Activated naive CD4-positive, alpha-beta T cell treated with anti-CD3 and anti-CD28 coated beads for 36 hours (primary cell): ENCODE results near the gene ATP23. TPM values are rescaled to one million over a fixed set of nuclear protein-coding genes. Genes with fewer than 3 reads are reported as not detected.

Experiments used
- CTCF ChIA-PET: fragments of 350-600 bp; sonication (Branson Sonifier 250); formaldehyde crosslinking; loops from one replicate; lab custom pipeline; 2021; ENCODE audit warnings: antibody characterized with exemption; lab: Charles Lee
- DNase-seq: peaks from one replicate; pipeline ENCODE4 v3.0.0-alpha.2; 2020
- H3K27ac Mint-ChIP-seq: one replicate; pipeline ENCODE4 v1.8.0; 2021; ENCODE audit warnings: mild to moderate bottlenecking, mixed read lengths
- H3K27me3 Mint-ChIP-seq: one replicate; pipeline ENCODE4 v1.8.0; 2021; ENCODE audit warnings: low read depth, mixed read lengths
- H3K36me3 Mint-ChIP-seq: one replicate; pipeline ENCODE4 v1.8.0; 2021; ENCODE audit warnings: low read depth, mixed read lengths
- H3K4me1 Mint-ChIP-seq: one replicate; pipeline ENCODE4 v1.8.0; 2021; ENCODE audit warnings: low read depth, mixed read lengths
- H3K4me3 Mint-ChIP-seq: one replicate; pipeline ENCODE4 v1.8.0; 2021; ENCODE audit warnings: mild to moderate bottlenecking, moderate library complexity, mixed read lengths
- H3K9me3 Mint-ChIP-seq: one replicate; pipeline ENCODE4 v1.8.0; 2021; ENCODE audit warnings: mixed read lengths
- intact Hi-C: fragments of 100-400 bp; cut with micrococcal nuclease; formaldehyde crosslinking; loops from one replicate; pipeline ENCODE4 v1.15.1; 2023
- total RNA-seq, 2 experiments: library from RNA; stranded (reverse); gene quantifications; one replicate each; pipeline ENCODE4 v1.2.3, GENCODE V29; 2021

The ATP23 gene
- total RNA-seq, 2 experiments from 2014 or later, result 11.3 to 11.9 TPM

GRCh38 chr12:57985685-57986084 is 44.3 kb downstream of the ATP23 start:
- intact Hi-C loops, result no loop called here

GRCh38 chr12:57989838-57990237 is 48.5 kb downstream of the ATP23 start:
- DNase-seq, result no peak
- intact Hi-C loops, result no loop called here
- Mint-ChIP-seq H3K27me3 (no peaks in the 10 kb centered on the region), H3K9me3 (peaks cover 4% of the 10 kb centered on the region), H3K36me3 (no peaks in the 10 kb centered on the region), H3K4me1 (no peaks in the 10 kb centered on the region), H3K4me3 (no peak overlapping the region), H3K27ac (no peak overlapping the region)
- CTCF ChIA-PET, result interaction anchor here (0.5 kb wide), 1 partner anchor 1411 kb away, joined by 3 read pairs; no protein-coding TSS in a partner anchor

More at GRCh38 chr12:57985685-57986084, 44.3 kb downstream of the ATP23 start:
- H3K36me3 Mint-ChIP-seq, result no peaks in the 10 kb centered on the region
- DNase-seq, result no peak
- no peaks in the 10 kb centered on the region for H3K4me1 Mint-ChIP-seq
- no peaks in the 10 kb centered on the region for H3K9me3 Mint-ChIP-seq
- CTCF ChIA-PET, result no interaction called here
- peaks cover 2% of the 10 kb centered on the region for H3K27me3 Mint-ChIP-seq
- H3K4me3 Mint-ChIP-seq, result no peak overlapping the region
- H3K27ac Mint-ChIP-seq, result no peak overlapping the region

GRCh38 chr12:57990241-57990883 is 49.0 kb downstream of the ATP23 start:
- H3K4me3 Mint-ChIP-seq, result no peak overlapping the region
- no peaks in the 10 kb centered on the region for H3K36me3 Mint-ChIP-seq
- no peak for DNase-seq
- H3K9me3 Mint-ChIP-seq, result peaks cover 4% of the 10 kb centered on the region
- CTCF ChIA-PET, result no interaction called here
- H3K4me1 Mint-ChIP-seq, result no peaks in the 10 kb centered on the region
- intact Hi-C loops, result no loop called here
- H3K27me3 Mint-ChIP-seq, result no peaks in the 10 kb centered on the region
- H3K27ac Mint-ChIP-seq, result no peak overlapping the region

- no peak overlapping the region for H3K4me3 Mint-ChIP-seq
- CTCF ChIA-PET, result no interaction called here
- DNase-seq, result no peak
- no peak overlapping the region for H3K27ac Mint-ChIP-seq
- H3K4me1 Mint-ChIP-seq, result no peaks in the 10 kb centered on the region
- intact Hi-C loops, result no loop called here
- peaks cover 11% of the 10 kb centered on the region for H3K9me3 Mint-ChIP-seq
- no peaks in the 10 kb centered on the region for H3K36me3 Mint-ChIP-seq
- H3K27me3 Mint-ChIP-seq, result no peaks in the 10 kb centered on the region
Observed at GRCh38 chr12:57992001-57992400, 50.6 kb downstream of the ATP23 start.

GRCh38 chr12:57993030-57993429 is 51.7 kb downstream of the ATP23 start:
- CTCF ChIA-PET, result no interaction called here
- Mint-ChIP-seq H3K27me3 (no peaks in the 10 kb centered on the region), H3K4me1 (no peaks in the 10 kb centered on the region), H3K36me3 (no peaks in the 10 kb centered on the region), H3K27ac (no peak overlapping the region), H3K4me3 (no peak overlapping the region), H3K9me3 (peaks cover 11% of the 10 kb centered on the region)
- DNase-seq, result no peak
- intact Hi-C loops, result no loop called here

GRCh38 chr12:57993834-57994233 is 52.5 kb downstream of the ATP23 start:
- intact Hi-C loops, result no loop called here
- peaks cover 11% of the 10 kb centered on the region for H3K9me3 Mint-ChIP-seq
- CTCF ChIA-PET, result no interaction called here

GRCh38 chr12:57996520-57996919 is 55.2 kb downstream of the ATP23 start:
- Mint-ChIP-seq H3K4me1 (no peaks in the 10 kb centered on the region), H3K27ac (no peak overlapping the region), H3K27me3 (peaks cover 2% of the 10 kb centered on the region), H3K9me3 (peaks cover 20% of the 10 kb centered on the region), H3K36me3 (peaks cover 1% of the 10 kb centered on the region), H3K4me3 (no peak overlapping the region)
- CTCF ChIA-PET, result no interaction called here
- intact Hi-C loops, result no loop called here
- no peak for DNase-seq

More at GRCh38 chr12:57993834-57994233, 52.5 kb downstream of the ATP23 start:
- Mint-ChIP-seq H3K27me3 (no peaks in the 10 kb centered on the region), H3K4me1 (no peaks in the 10 kb centered on the region), H3K27ac (no peak overlapping the region), H3K4me3 (no peak overlapping the region), H3K36me3 (no peaks in the 10 kb centered on the region)
- no peak for DNase-seq

- H3K36me3 Mint-ChIP-seq, result peaks cover 1% of the 10 kb centered on the region
- no peak for DNase-seq
- peaks cover 2% of the 10 kb centered on the region for H3K27me3 Mint-ChIP-seq
- no peak overlapping the region for H3K4me3 Mint-ChIP-seq
- CTCF ChIA-PET, result interaction anchor here (0.7 kb wide), 1 partner anchor 893 kb away, joined by 4 read pairs; no protein-coding TSS in a partner anchor
- peaks cover 17% of the 10 kb centered on the region for H3K9me3 Mint-ChIP-seq
- intact Hi-C loops, result no loop called here
- no peak overlapping the region for H3K27ac Mint-ChIP-seq
- no peaks in the 10 kb centered on the region for H3K4me1 Mint-ChIP-seq
Observed at GRCh38 chr12:57998251-57998650, 56.9 kb downstream of the ATP23 start.

- no peak overlapping the region for H3K27ac Mint-ChIP-seq
- H3K9me3 Mint-ChIP-seq, result peaks cover 17% of the 10 kb centered on the region
- H3K36me3 Mint-ChIP-seq, result peaks cover 1% of the 10 kb centered on the region
- H3K4me3 Mint-ChIP-seq, result no peak overlapping the region
- no peak for DNase-seq
- intact Hi-C loops, result no loop called here
- CTCF ChIA-PET, result interaction anchor here (0.6 kb wide), 1 partner anchor 1150 kb away, joined by 4 read pairs; no protein-coding TSS in a partner anchor
- peaks cover 9% of the 10 kb centered on the region for H3K27me3 Mint-ChIP-seq
- H3K4me1 Mint-ChIP-seq, result no peaks in the 10 kb centered on the region
Observed at GRCh38 chr12:58000499-58000898, 59.1 kb downstream of the ATP23 start.

GRCh38 chr12:58007875-58008274 is 66.5 kb downstream of the ATP23 start:
- Mint-ChIP-seq H3K36me3 (no peaks in the 10 kb centered on the region), H3K27me3 (peaks cover 8% of the 10 kb centered on the region), H3K9me3 (no peaks in the 10 kb centered on the region), H3K27ac (no peak overlapping the region), H3K4me3 (no peak overlapping the region), H3K4me1 (no peaks in the 10 kb centered on the region)
- no peak for DNase-seq
- CTCF ChIA-PET, result no interaction called here
- intact Hi-C loops, result no loop called here

GRCh38 chr12:58008634-58009033 is 67.3 kb downstream of the ATP23 start:
- DNase-seq, result no peak
- intact Hi-C loops, result no loop called here
- Mint-ChIP-seq H3K36me3 (no peaks in the 10 kb centered on the region), H3K27me3 (peaks cover 9% of the 10 kb centered on the region), H3K4me1 (no peaks in the 10 kb centered on the region), H3K4me3 (no peak overlapping the region), H3K9me3 (no peaks in the 10 kb centered on the region), H3K27ac (no peak overlapping the region)
- CTCF ChIA-PET, result no interaction called here
